ENCODE data around the gene ZNF813. TPM values are rescaled to one million over a fixed set of nuclear protein-coding genes. Genes with fewer than 3 reads are reported as not detected.
"Not testable (repeated sequence)": the region's sequence is repeated elsewhere in the genome, so short reads cannot be mapped to it uniquely, and the experiment has no call there.

The ZNF813 gene
- total and polyA plus RNA-seq, 11 donors: 0.42 to 2.5 (median 1.1) TPM

DNA sequence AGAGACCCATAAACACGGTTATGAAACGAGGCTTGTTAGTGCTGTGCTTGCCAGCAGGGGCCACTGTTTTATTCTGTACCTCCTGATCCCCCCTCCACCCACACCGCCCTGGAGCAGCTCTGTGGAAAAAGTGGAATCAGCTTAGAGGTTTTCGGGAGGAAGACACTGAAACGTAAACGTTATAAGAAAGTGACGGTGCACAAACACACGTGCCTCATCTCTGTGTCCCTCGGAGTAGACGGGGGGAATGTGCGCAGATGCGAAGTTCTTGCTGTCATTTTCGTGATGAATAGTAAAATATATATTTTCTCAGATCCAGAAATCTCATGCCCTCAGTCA lies 36.8 kb downstream of the ZNF813 start:
- TF ChIP-seq, protein P1, sequence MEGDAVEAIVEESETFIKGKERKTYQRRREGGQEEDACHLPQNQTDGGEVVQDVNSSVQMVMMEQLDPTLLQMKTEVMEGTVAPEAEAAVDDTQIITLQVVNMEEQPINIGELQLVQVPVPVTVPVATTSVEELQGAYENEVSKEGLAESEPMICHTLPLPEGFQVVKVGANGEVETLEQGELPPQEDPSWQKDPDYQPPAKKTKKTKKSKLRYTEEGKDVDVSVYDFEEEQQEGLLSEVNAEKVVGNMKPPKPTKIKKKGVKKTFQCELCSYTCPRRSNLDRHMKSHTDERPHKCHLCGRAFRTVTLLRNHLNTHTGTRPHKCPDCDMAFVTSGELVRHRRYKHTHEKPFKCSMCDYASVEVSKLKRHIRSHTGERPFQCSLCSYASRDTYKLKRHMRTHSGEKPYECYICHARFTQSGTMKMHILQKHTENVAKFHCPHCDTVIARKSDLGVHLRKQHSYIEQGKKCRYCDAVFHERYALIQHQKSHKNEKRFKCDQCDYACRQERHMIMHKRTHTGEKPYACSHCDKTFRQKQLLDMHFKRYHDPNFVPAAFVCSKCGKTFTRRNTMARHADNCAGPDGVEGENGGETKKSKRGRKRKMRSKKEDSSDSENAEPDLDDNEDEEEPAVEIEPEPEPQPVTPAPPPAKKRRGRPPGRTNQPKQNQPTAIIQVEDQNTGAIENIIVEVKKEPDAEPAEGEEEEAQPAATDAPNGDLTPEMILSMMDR (IDR thresholded peaks at IDR 0.05): peak in 7 of 12 donors; percentile 3 to 47 (median 22)
- WGBS, 4 donors: 11 to 25% (median 16%) methylated on average over 11 to 12 of the region's 13 CpGs
- H3K27me3 ChIP-seq: peaks cover 0 to 12% (median 2%) of the 10 kb centered on the region in 9 donors
- intact Hi-C loops (cut with DNase I): loop anchor here in 3 of 10 donors (10.0 kb wide), 1 partner anchor 240 kb away; no protein-coding TSS in a partner anchor
- peak overlapping the region in 10 of 12 donors; percentile 9 to 50 (median 34) for H3K4me3 ChIP-seq
- not testable (repeated sequence) for H3K9me3 ChIP-seq, H3K36me3 ChIP-seq, DNase-seq, H3K4me1 ChIP-seq
- H3K27ac ChIP-seq: peak overlapping the region in 5 of 12 donors; percentile 4 to 67 (median 35)
- ATAC-seq: peak; percentile 41 to 92 (median 70)

DNA sequence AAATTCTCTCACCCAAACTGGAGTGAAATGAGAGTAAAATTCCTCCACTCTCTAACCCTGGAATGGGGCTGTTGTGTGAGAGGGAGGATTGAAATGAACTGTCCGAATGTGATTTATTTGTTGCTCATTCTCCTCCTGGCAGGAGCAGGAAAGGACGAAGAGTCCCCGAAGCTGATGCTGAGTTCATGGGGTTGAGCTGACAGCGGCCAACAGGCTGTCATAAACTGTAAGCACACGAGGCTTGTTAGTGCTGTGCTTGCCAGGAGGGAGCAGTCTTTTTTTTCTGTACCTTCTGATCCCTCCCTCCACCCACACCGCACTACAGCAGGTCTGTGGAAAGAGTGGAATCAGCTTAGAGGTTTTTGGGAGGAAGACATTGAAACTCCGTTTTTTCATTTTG lies 37.4 kb downstream of the ZNF813 start:
- Histone ChIP-seq H3K4me3 (peak overlapping the region in 9 of 12 donors; percentile 9 to 50 (median 35)), H3K4me1 (peaks cover 0 to 7% (median 0%) of the 10 kb centered on the region in 12 donors), H3K36me3 (no peaks in the 10 kb centered on the region), H3K9me3 (no peaks in the 10 kb centered on the region), H3K27me3 (peaks cover 0 to 12% (median 2%) of the 10 kb centered on the region in 9 donors), H3K27ac (peak overlapping the region in 5 of 12 donors; percentile 4 to 67 (median 35))
- ATAC-seq: peak in 2 of 4 donors; percentile 18 to 20
- TF ChIP-seq, protein P1 (IDR thresholded peaks at IDR 0.05): no peak
- TF ChIP-seq POLR2A (IDR thresholded peaks at IDR 0.05): no peak
- intact Hi-C loops (cut with DNase I): loop anchor here in 4 of 10 donors (5.0 to 10.0 kb wide), 2 partner anchors 240 to 242 kb away; no protein-coding TSS in a partner anchor
- 32 to 49% (median 36%) methylated on average over 6 to 7 of the region's 7 CpGs for WGBS, 4 donors
- DNase-seq: no peak

DNA sequence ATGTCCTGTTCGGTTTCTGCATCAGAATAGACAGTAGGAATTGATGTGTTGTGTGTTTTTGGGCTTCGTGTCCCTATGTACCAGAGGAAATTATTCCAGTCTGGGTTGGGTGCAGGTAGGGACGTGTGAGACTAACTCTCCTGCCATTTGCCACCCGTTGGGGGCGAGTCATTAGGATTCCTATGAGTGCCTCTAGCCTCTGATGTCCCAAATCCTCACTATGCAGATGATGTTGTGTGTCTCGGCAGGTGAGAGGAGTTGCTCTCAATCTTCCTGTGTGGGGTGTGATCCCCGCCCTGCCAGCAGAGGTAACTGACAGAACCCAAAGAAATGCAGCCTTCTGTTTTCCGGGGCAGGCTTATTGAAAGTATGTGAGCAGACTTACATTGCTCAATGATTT lies 39.2 kb downstream of the ZNF813 start:
- intact Hi-C loops (cut with DNase I): loop anchor here in 4 of 10 donors (5.0 to 10.0 kb wide), 2 partner anchors 238 to 241 kb away; no protein-coding TSS in a partner anchor
- H3K4me3 ChIP-seq: no peak overlapping the region
- no peaks in the 10 kb centered on the region for H3K9me3 ChIP-seq
- peaks cover 0 to 7% (median 0%) of the 10 kb centered on the region in 12 donors for H3K4me1 ChIP-seq
- WGBS, 4 donors: 67 to 77% (median 74%) methylated on average over 8 of the region's 8 CpGs
- ATAC-seq (no peak), DNase-seq (no peak)
- TF ChIP-seq POLR2A (IDR thresholded peaks at IDR 0.05): no peak
- TF ChIP-seq, protein P1 (IDR thresholded peaks at IDR 0.05): no peak
- no peak overlapping the region for H3K27ac ChIP-seq
- H3K36me3 ChIP-seq: no peaks in the 10 kb centered on the region
- peaks cover 0 to 12% (median 2%) of the 10 kb centered on the region in 9 donors for H3K27me3 ChIP-seq

DNA sequence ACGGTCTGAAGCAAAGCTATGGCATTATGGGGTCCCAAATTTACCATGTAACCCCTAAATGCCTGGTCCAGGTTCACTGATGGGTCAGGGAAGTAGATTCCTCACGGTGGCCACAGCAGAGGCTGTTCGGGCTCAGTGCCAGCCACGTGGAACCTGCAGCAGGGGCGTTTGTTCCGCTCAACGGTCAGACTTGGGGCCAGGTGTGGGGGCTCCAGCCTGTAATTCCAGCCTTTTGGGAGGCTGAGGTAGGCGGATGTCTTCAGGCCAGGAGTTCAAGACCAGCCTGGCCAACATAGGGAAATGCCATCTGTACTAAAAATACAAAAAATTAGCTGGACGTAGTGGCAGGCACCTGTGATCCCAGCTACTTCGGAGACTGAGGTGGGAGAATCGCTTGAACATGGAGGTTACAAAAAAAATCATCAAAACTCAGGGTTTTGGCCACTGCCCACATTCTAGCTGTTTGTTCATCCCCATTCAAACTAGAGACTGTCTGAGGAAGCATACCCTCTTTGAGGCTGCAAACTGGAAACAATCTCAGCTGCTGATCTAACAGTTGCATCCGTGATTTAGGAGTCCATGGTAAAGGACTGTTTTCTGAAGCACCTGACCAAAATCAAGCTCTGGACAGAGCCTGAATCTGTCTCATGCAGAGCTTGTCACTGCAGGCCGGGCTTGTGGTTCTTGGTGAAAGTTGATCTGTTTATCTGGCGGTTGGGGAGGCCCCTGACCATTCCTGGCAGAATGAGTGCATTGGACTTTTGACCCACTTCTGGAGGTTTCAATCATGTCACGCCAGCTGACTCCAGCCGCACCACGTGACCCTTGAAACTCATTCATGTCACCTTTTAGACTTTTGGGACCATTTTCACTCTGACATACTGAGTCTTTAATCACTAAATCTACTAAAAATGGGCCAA lies 40.2 kb downstream of the ZNF813 start:
- H3K36me3 ChIP-seq: no peaks in the 10 kb centered on the region
- H3K27ac ChIP-seq: no peak overlapping the region
- ATAC-seq (no peak), DNase-seq (no peak)
- 81 to 83% (median 82%) methylated on average over 17 of the region's 17 CpGs for WGBS, 4 donors
- no peaks in the 10 kb centered on the region for H3K9me3 ChIP-seq
- H3K4me1 ChIP-seq: peaks cover 0 to 7% (median 0%) of the 10 kb centered on the region in 12 donors
- peaks cover 0 to 12% (median 2%) of the 10 kb centered on the region in 9 donors for H3K27me3 ChIP-seq
- TF ChIP-seq, protein P1 (IDR thresholded peaks at IDR 0.05): no peak
- TF ChIP-seq POLR2A (IDR thresholded peaks at IDR 0.05): no peak
- no peak overlapping the region for H3K4me3 ChIP-seq
- intact Hi-C loops (cut with DNase I): loop anchor here in 4 of 10 donors (5.0 to 10.0 kb wide), 2 partner anchors 237 to 240 kb away; no protein-coding TSS in a partner anchor
